Loucy (cell line): ENCODE results near the gene HSF5.

Experiments
- CTCF ChIP-seq: fragments of 200-600 bp; sonication (generic); conservative IDR thresholded peaks from 2 replicates; pipeline ENCODE4 v1.5.1; 2014; ENCODE audit warnings: mild to moderate bottlenecking, antibody characterized with exemption, low read length
- EZH2phosphoT487 ChIP-seq: fragments of 200-600 bp; IDR thresholded peaks from 2 replicates; pipeline ENCODE4 v1.6.1; 2018; ENCODE audit warnings: antibody characterized with exemption, mild to moderate bottlenecking, moderate library complexity, borderline replicate concordance

- TF ChIP-seq CTCF (no peak), EZH2phosphoT487 (no peak)
Measured at GRCh38 chr17:58414596-58414997, 73.6 kb downstream of the HSF5 start.
